ENCODE data around the gene ATG7. TPM values are rescaled to one million over a fixed set of nuclear protein-coding genes. Genes with fewer than 3 reads are reported as not detected.
"Not testable (repeated sequence)": the region's sequence is repeated elsewhere in the genome, so short reads cannot be mapped to it uniquely, and the experiment has no call there.

Gene ATG7
- total RNA-seq, 1 experiment from 2014 or later: 50.9 TPM

DNA sequence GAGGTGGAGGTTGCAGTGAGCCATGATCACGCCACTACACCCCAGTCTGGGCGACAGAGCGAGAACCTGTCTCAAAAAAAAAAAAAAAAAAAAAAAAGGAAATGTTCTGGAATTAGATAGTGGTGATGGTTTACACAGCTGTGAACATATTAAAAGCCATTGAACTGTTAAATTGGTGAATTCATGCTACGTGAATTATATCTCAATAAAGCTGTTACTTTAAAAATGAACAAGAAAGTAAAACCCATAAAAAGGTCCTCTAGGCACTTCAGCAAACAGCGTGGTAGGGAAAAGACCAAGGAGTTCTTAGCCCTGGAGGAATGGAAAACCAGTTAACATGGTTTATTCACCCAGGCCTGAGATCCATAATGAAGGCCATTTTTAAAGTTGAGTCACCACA lies 180.1 kb downstream of the ATG7 start:
- Histone ChIP-seq H3K9me3 (ENCODE audit: low read length) (no peaks in the 10 kb centered on the region), H3K36me3 (ENCODE audit: insufficient read depth, low read length) (no peaks in the 10 kb centered on the region), H4K20me1 (ENCODE audit: insufficient read depth, low read depth, low read length) (no peaks in the 10 kb centered on the region), H3K79me2 (ENCODE audit: low read length) (no peaks in the 10 kb centered on the region), H2AFZ (ENCODE audit: low read length) (no peak overlapping the region), H3K27ac (ENCODE audit: low read length) (no peak overlapping the region), H3K9me2 (replicated peaks; ENCODE audit: insufficient read depth, low read length) (no peaks in the 10 kb centered on the region), H3K4me3 (ENCODE audit: low read length) (no peak overlapping the region), H3K4me2 (ENCODE audit: low read depth, low read length, poor library complexity, severe bottlenecking) (no peak overlapping the region), H3K9ac (ENCODE audit: low read length) (no peak overlapping the region), H3K4me1 (ENCODE audit: low read length) (no peaks in the 10 kb centered on the region), H3K27me3 (ENCODE audit: low read length) (no peaks in the 10 kb centered on the region)
- no peak for DNase-seq

DNA sequence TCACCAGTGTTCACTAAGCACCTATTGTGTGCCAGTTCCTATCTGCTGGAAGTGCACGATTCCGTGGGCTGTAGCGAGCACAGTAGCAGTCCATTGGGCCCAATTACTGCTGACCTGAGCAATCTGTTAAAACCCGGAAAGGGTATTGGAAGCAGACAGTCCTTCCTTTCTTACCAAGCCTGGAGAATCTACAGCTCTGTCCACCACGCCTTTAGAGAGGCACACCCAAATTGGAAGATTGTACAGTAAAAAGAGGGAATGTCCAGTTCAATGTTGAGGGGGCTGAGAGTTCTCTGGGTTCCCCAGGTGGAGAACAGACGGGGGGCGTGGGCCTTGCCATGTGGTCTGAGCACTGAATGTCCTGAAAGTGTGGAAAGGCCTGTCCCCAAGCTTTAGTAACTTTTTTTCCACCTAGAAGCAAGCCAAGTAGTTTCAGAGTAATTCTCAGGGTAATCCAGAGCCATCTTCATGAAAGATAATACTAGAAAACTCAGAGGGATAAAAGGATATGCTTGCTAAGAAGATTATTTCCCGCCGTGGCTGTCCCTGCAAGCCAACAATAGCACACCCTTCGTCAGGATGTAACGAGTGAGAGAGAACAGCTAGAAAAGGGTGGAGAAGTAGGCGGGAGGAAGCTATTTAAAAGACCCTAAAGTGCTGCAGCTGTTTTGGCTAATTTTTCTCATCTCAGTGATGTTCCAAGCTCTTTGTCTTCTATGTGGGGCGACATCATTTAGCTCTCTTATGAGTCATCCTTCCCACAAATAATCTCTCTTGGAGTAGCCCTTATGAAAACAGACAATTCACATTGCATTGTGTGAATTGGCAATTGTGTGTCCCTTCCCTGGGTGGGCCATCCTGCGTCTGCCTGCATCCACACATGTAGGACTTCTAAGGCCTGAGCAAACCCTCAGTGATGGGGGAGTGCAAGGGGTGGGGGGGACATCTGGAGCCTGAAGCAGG lies 181.0 kb downstream of the ATG7 start:
- H3K4me3 ChIP-seq (ENCODE audit: low read length): no peak overlapping the region
- no peaks in the 10 kb centered on the region for H3K36me3 ChIP-seq (ENCODE audit: insufficient read depth, low read length)
- no peak overlapping the region for H3K4me2 ChIP-seq (ENCODE audit: low read depth, low read length, poor library complexity, severe bottlenecking)
- H3K27me3 ChIP-seq (ENCODE audit: low read length): no peaks in the 10 kb centered on the region
- H3K27ac ChIP-seq (ENCODE audit: low read length): no peak overlapping the region
- no peaks in the 10 kb centered on the region for H3K79me2 ChIP-seq (ENCODE audit: low read length)
- no peaks in the 10 kb centered on the region for H3K9me2 ChIP-seq (replicated peaks; ENCODE audit: insufficient read depth, low read length)
- H3K9ac ChIP-seq (ENCODE audit: low read length): no peak overlapping the region
- H2AFZ ChIP-seq (ENCODE audit: low read length): no peak overlapping the region
- H3K4me1 ChIP-seq (ENCODE audit: low read length): no peaks in the 10 kb centered on the region
- no peak for DNase-seq
- no peaks in the 10 kb centered on the region for H3K9me3 ChIP-seq (ENCODE audit: low read length)
- H4K20me1 ChIP-seq (ENCODE audit: insufficient read depth, low read depth, low read length): no peaks in the 10 kb centered on the region

DNA sequence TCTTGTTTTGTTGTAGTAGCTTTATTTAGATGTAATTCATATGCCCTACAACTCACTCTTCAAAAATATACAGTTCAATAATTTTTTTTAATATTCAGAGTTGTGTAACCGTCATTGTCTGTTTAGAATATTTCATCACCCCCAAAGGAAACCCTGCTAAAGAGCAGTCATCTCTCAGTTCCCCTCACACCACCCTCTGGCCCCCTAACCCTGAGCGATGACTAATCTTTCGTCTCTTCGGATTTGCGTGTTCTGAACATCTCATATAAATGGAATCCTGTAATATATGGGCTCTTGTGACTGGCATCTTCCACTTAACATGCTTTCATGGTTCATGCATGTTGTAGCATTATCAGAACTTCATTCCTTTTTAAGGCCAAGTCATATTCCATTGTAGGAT lies 183.8 kb downstream of the ATG7 start:
- no peaks in the 10 kb centered on the region for H3K27me3 ChIP-seq (ENCODE audit: low read length)
- H3K4me2 ChIP-seq (ENCODE audit: low read depth, low read length, poor library complexity, severe bottlenecking): no peak overlapping the region
- DNase-seq: no peak
- H3K9ac ChIP-seq (ENCODE audit: low read length): no peak overlapping the region
- no peak overlapping the region for H2AFZ ChIP-seq (ENCODE audit: low read length)
- H3K4me1 ChIP-seq (ENCODE audit: low read length): no peaks in the 10 kb centered on the region
- H3K36me3 ChIP-seq (ENCODE audit: insufficient read depth, low read length): no peaks in the 10 kb centered on the region
- H3K79me2 ChIP-seq (ENCODE audit: low read length): no peaks in the 10 kb centered on the region
- no peak overlapping the region for H3K27ac ChIP-seq (ENCODE audit: low read length)
- no peaks in the 10 kb centered on the region for H3K9me3 ChIP-seq (ENCODE audit: low read length)
- H3K4me3 ChIP-seq (ENCODE audit: low read length): no peak overlapping the region
- H4K20me1 ChIP-seq (ENCODE audit: insufficient read depth, low read depth, low read length): no peaks in the 10 kb centered on the region
- H3K9me2 ChIP-seq (replicated peaks; ENCODE audit: insufficient read depth, low read length): no peaks in the 10 kb centered on the region

- H4K20me1 ChIP-seq (ENCODE audit: insufficient read depth, low read depth, low read length): no peaks in the 10 kb centered on the region
- H2AFZ ChIP-seq (ENCODE audit: low read length): no peak overlapping the region
- H3K4me2 ChIP-seq (ENCODE audit: low read depth, low read length, poor library complexity, severe bottlenecking): no peak overlapping the region
- H3K36me3 ChIP-seq (ENCODE audit: insufficient read depth, low read length): no peaks in the 10 kb centered on the region
- no peaks in the 10 kb centered on the region for H3K9me3 ChIP-seq (ENCODE audit: low read length)
- DNase-seq: no peak
- no peaks in the 10 kb centered on the region for H3K27me3 ChIP-seq (ENCODE audit: low read length)
- H3K79me2 ChIP-seq (ENCODE audit: low read length): no peaks in the 10 kb centered on the region
- no peak overlapping the region for H3K9ac ChIP-seq (ENCODE audit: low read length)
- H3K4me1 ChIP-seq (ENCODE audit: low read length): no peaks in the 10 kb centered on the region
- H3K27ac ChIP-seq (ENCODE audit: low read length): no peak overlapping the region
- no peak overlapping the region for H3K4me3 ChIP-seq (ENCODE audit: low read length)
- H3K9me2 ChIP-seq (replicated peaks; ENCODE audit: insufficient read depth, low read length): no peaks in the 10 kb centered on the region
These were observed 184.9 kb downstream of the ATG7 start for GRCh38 chr3:11457135-11457534.

- H3K9ac ChIP-seq (ENCODE audit: low read length): no peak overlapping the region
- no peaks in the 10 kb centered on the region for H4K20me1 ChIP-seq (ENCODE audit: insufficient read depth, low read depth, low read length)
These were observed 187.1 kb downstream of the ATG7 start for GRCh38 chr3:11459186-11459824.

GRCh38 chr3:11461226-11461625 lies 189.0 kb downstream of the ATG7 start:
- Histone ChIP-seq H3K9ac (ENCODE audit: low read length) (no peak overlapping the region), H3K27me3 (ENCODE audit: low read length) (no peaks in the 10 kb centered on the region), H3K4me3 (ENCODE audit: low read length) (no peak overlapping the region), H3K9me2 (replicated peaks; ENCODE audit: insufficient read depth, low read length) (no peaks in the 10 kb centered on the region), H3K4me1 (ENCODE audit: low read length) (no peaks in the 10 kb centered on the region), H3K27ac (ENCODE audit: low read length) (no peak overlapping the region), H3K79me2 (ENCODE audit: low read length) (no peaks in the 10 kb centered on the region), H3K9me3 (ENCODE audit: low read length) (no peaks in the 10 kb centered on the region), H4K20me1 (ENCODE audit: insufficient read depth, low read depth, low read length) (no peaks in the 10 kb centered on the region), H3K4me2 (ENCODE audit: low read depth, low read length, poor library complexity, severe bottlenecking) (no peak overlapping the region), H2AFZ (ENCODE audit: low read length) (no peak overlapping the region), H3K36me3 (ENCODE audit: insufficient read depth, low read length) (no peaks in the 10 kb centered on the region)
- DNase-seq: no peak

More at GRCh38 chr3:11459186-11459824, 187.1 kb downstream of the ATG7 start:
- H3K9me3 ChIP-seq (ENCODE audit: low read length): no peaks in the 10 kb centered on the region
- H3K4me3 ChIP-seq (ENCODE audit: low read length): no peak overlapping the region
- no peak overlapping the region for H3K4me2 ChIP-seq (ENCODE audit: low read depth, low read length, poor library complexity, severe bottlenecking)
- H3K79me2 ChIP-seq (ENCODE audit: low read length): no peaks in the 10 kb centered on the region
- H3K27me3 ChIP-seq (ENCODE audit: low read length): no peaks in the 10 kb centered on the region
- DNase-seq: no peak
- no peaks in the 10 kb centered on the region for H3K9me2 ChIP-seq (replicated peaks; ENCODE audit: insufficient read depth, low read length)
- H3K27ac ChIP-seq (ENCODE audit: low read length): no peak overlapping the region
- no peak overlapping the region for H2AFZ ChIP-seq (ENCODE audit: low read length)
- no peaks in the 10 kb centered on the region for H3K36me3 ChIP-seq (ENCODE audit: insufficient read depth, low read length)
- no peaks in the 10 kb centered on the region for H3K4me1 ChIP-seq (ENCODE audit: low read length)

GRCh38 chr3:11462673-11463072 lies 190.5 kb downstream of the ATG7 start:
- DNase-seq; H3K79me2 ChIP-seq (ENCODE audit: low read length); H3K27ac ChIP-seq (ENCODE audit: low read length); H3K9ac ChIP-seq (ENCODE audit: low read length); H3K4me1 ChIP-seq (ENCODE audit: low read length); H3K9me3 ChIP-seq (ENCODE audit: low read length); H2AFZ ChIP-seq (ENCODE audit: low read length); H4K20me1 ChIP-seq (ENCODE audit: insufficient read depth, low read depth, low read length); H3K9me2 ChIP-seq (replicated peaks; ENCODE audit: insufficient read depth, low read length); H3K4me3 ChIP-seq (ENCODE audit: low read length); H3K27me3 ChIP-seq (ENCODE audit: low read length); H3K36me3 ChIP-seq (ENCODE audit: insufficient read depth, low read length); H3K4me2 ChIP-seq (ENCODE audit: low read depth, low read length, poor library complexity, severe bottlenecking): not testable (repeated sequence)

DNA sequence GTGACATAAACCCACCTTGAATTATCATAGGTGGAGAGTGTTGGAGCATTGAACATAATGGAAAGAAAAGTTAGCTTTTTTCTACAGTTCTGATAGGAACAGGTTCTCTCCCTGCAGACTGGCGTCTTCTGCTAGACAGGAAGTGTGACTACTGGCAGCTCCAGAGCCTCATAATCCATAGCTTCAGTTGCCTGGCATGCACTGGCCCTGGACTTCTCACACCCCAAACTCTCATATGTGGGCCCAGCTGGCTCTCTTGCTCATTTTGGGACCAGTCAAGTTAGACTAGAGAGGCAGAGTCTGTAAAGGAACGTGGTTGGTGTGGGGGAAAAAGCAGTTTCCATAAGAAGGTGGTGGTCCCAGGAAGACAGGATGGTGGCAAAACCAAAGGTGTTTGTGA lies 191.4 kb downstream of the ATG7 start:
- Histone ChIP-seq H3K4me1 (ENCODE audit: low read length) (no peaks in the 10 kb centered on the region), H3K27me3 (ENCODE audit: low read length) (no peaks in the 10 kb centered on the region), H3K36me3 (ENCODE audit: insufficient read depth, low read length) (no peaks in the 10 kb centered on the region), H4K20me1 (ENCODE audit: insufficient read depth, low read depth, low read length) (no peaks in the 10 kb centered on the region), H3K9ac (ENCODE audit: low read length) (no peak overlapping the region), H3K4me3 (ENCODE audit: low read length) (no peak overlapping the region), H3K9me3 (ENCODE audit: low read length) (no peaks in the 10 kb centered on the region), H3K4me2 (ENCODE audit: low read depth, low read length, poor library complexity, severe bottlenecking) (no peak overlapping the region), H3K79me2 (ENCODE audit: low read length) (no peaks in the 10 kb centered on the region), H3K9me2 (replicated peaks; ENCODE audit: insufficient read depth, low read length) (no peaks in the 10 kb centered on the region), H3K27ac (ENCODE audit: low read length) (no peak overlapping the region), H2AFZ (ENCODE audit: low read length) (no peak overlapping the region)
- no peak for DNase-seq
